Measurements from ENCODE around the gene FKBP5. TPM values are rescaled to one million over a fixed set of nuclear protein-coding genes. Genes with fewer than 3 reads are reported as not detected.

The FKBP5 gene
- total and polyA plus RNA-seq, 10 of the 15 experiments (the other 5 are each of a cell fraction or from before 2014, with no cell fraction given) = 29.0 to 123 (median 62.3) TPM

Small RNA genes lying within 50 kb of the gene (microRNA-seq; reads per million reads assigned to microRNA genes)
- gene MIR5690 = 22.6 reads per million, percentile 58 among the genes with 10 or more reads in this experiment

Small RNA genes lying within 50 kb of the gene (small RNA-seq; reads per million reads assigned to genes)
- gene MIR5690 (0.39 reads per million, percentile 3 among the genes with 10 or more reads in this experiment), gene RF00561 (not detected)

Other genes starting within 250 kb of the FKBP5 start
Only the 7 nearest of the 10 such genes appear.
- gene TEAD3, start 191.8 kb downstream of the FKBP5 start, total RNA-seq (2014; rRNA removed) = not detected in 2 replicates
- gene TEAD3, start 191.8 kb downstream of the FKBP5 start, total RNA-seq (2014; rRNA removed; fragmentation: Illumina TruSeq; extraction: Trizol) = not detected in 2 replicates
- 0.28 TPM in 1 of 2 replicates, not detected in the other for gene TEAD3, start 191.8 kb downstream of the FKBP5 start, total RNA-seq (2021)
- 0.03 TPM in 1 of 2 replicates, not detected in the other for gene TEAD3, start 191.8 kb downstream of the FKBP5 start, polyA plus RNA-seq (2011; rRNA removed)
- not detected in 2 replicates for gene TEAD3, start 191.8 kb downstream of the FKBP5 start, polyA plus RNA-seq (2014; fragmentation: Illumina TruSeq; extraction: Trizol)
- under 1 TPM in 1 of 2 experiments, not detected in 1; 0.02 TPM for gene TEAD3, start 191.8 kb downstream of the FKBP5 start, polyA plus RNA-seq (2014; fragmentation: Nextera tagmentation; extraction: Ambion mirVana)
- 0.04 TPM in 1 of 2 replicates, not detected in the other for gene TEAD3, start 191.8 kb downstream of the FKBP5 start, polyA plus RNA-seq (2014; rRNA removed)
- under 1 TPM; 0.18 to 0.24 TPM for gene TEAD3, start 191.8 kb downstream of the FKBP5 start, polyA plus RNA-seq (2016; fragmentation: Nextera tagmentation; extraction: Ambion mirVana)
- not detected in 2 replicates for gene TULP1, start 176.0 kb downstream of the FKBP5 start, total RNA-seq (2014; rRNA removed)
- gene TULP1, start 176.0 kb downstream of the FKBP5 start, total RNA-seq (2014; rRNA removed; fragmentation: Illumina TruSeq; extraction: Trizol) = not detected in 2 replicates
- gene TULP1, start 176.0 kb downstream of the FKBP5 start, total RNA-seq (2021) = not detected in 2 replicates
- not detected in 2 replicates for gene TULP1, start 176.0 kb downstream of the FKBP5 start, polyA plus RNA-seq (2011; rRNA removed)
- not detected in 2 replicates for gene TULP1, start 176.0 kb downstream of the FKBP5 start, polyA plus RNA-seq (2014; fragmentation: Illumina TruSeq; extraction: Trizol)
- gene TULP1, start 176.0 kb downstream of the FKBP5 start, polyA plus RNA-seq (2014; fragmentation: Nextera tagmentation; extraction: Ambion mirVana) = not detected
- not detected in 2 replicates for gene TULP1, start 176.0 kb downstream of the FKBP5 start, polyA plus RNA-seq (2014; rRNA removed)
- gene TULP1, start 176.0 kb downstream of the FKBP5 start, polyA plus RNA-seq (2016; fragmentation: Nextera tagmentation; extraction: Ambion mirVana) = not detected
- gene ARMC12, start 48.1 kb upstream of the FKBP5 start, total RNA-seq (2014; rRNA removed) = 0.45 and 0.49 TPM in 2 replicates
- 0.40 and 0.46 TPM in 2 replicates for gene ARMC12, start 48.1 kb upstream of the FKBP5 start, total RNA-seq (2014; rRNA removed; fragmentation: Illumina TruSeq; extraction: Trizol)
- gene ARMC12, start 48.1 kb upstream of the FKBP5 start, total RNA-seq (2021) = 0.56 and 1.0 TPM in 2 replicates
- 0.72 and 1.6 TPM in 2 replicates for gene ARMC12, start 48.1 kb upstream of the FKBP5 start, polyA plus RNA-seq (2011; rRNA removed)
- gene ARMC12, start 48.1 kb upstream of the FKBP5 start, polyA plus RNA-seq (2014; fragmentation: Illumina TruSeq; extraction: Trizol) = 0.76 and 0.90 TPM in 2 replicates
- gene ARMC12, start 48.1 kb upstream of the FKBP5 start, polyA plus RNA-seq (2014; fragmentation: Nextera tagmentation; extraction: Ambion mirVana) = 1 to 10 TPM in 1 of 2 experiments, under 1 TPM in 1; 0.68 to 1.5 TPM
- gene ARMC12, start 48.1 kb upstream of the FKBP5 start, polyA plus RNA-seq (2014; rRNA removed) = 1.2 TPM in 2 replicates
- gene ARMC12, start 48.1 kb upstream of the FKBP5 start, polyA plus RNA-seq (2016; fragmentation: Nextera tagmentation; extraction: Ambion mirVana) = under 1 TPM; 0.10 to 0.25 TPM
- 0.49 TPM in 1 of 2 replicates, not detected in the other for gene CLPSL2, start 87.7 kb upstream of the FKBP5 start, total RNA-seq (2014; rRNA removed)
- not detected in 2 replicates for gene CLPSL2, start 87.7 kb upstream of the FKBP5 start, total RNA-seq (2014; rRNA removed; fragmentation: Illumina TruSeq; extraction: Trizol)
- 1.2 and 1.3 TPM in 2 replicates for gene CLPSL2, start 87.7 kb upstream of the FKBP5 start, total RNA-seq (2021)
- not detected in 2 replicates for gene CLPSL2, start 87.7 kb upstream of the FKBP5 start, polyA plus RNA-seq (2011; rRNA removed)
- gene CLPSL2, start 87.7 kb upstream of the FKBP5 start, polyA plus RNA-seq (2014; fragmentation: Illumina TruSeq; extraction: Trizol) = not detected in 2 replicates
- not detected for gene CLPSL2, start 87.7 kb upstream of the FKBP5 start, polyA plus RNA-seq (2014; fragmentation: Nextera tagmentation; extraction: Ambion mirVana)
- gene CLPSL2, start 87.7 kb upstream of the FKBP5 start, polyA plus RNA-seq (2014; rRNA removed) = 0.32 TPM in 1 of 2 replicates, not detected in the other
- not detected for gene CLPSL2, start 87.7 kb upstream of the FKBP5 start, polyA plus RNA-seq (2016; fragmentation: Nextera tagmentation; extraction: Ambion mirVana)
- not detected in 2 replicates for gene CLPSL1, start 92.1 kb upstream of the FKBP5 start, total RNA-seq (2014; rRNA removed)
- not detected in 2 replicates for gene CLPSL1, start 92.1 kb upstream of the FKBP5 start, total RNA-seq (2014; rRNA removed; fragmentation: Illumina TruSeq; extraction: Trizol)
- gene CLPSL1, start 92.1 kb upstream of the FKBP5 start, total RNA-seq (2021) = not detected in 2 replicates
- not detected in 2 replicates for gene CLPSL1, start 92.1 kb upstream of the FKBP5 start, polyA plus RNA-seq (2011; rRNA removed)
- not detected in 2 replicates for gene CLPSL1, start 92.1 kb upstream of the FKBP5 start, polyA plus RNA-seq (2014; fragmentation: Illumina TruSeq; extraction: Trizol)
- not detected for gene CLPSL1, start 92.1 kb upstream of the FKBP5 start, polyA plus RNA-seq (2014; fragmentation: Nextera tagmentation; extraction: Ambion mirVana)
- not detected in 2 replicates for gene CLPSL1, start 92.1 kb upstream of the FKBP5 start, polyA plus RNA-seq (2014; rRNA removed)
- not detected for gene CLPSL1, start 92.1 kb upstream of the FKBP5 start, polyA plus RNA-seq (2016; fragmentation: Nextera tagmentation; extraction: Ambion mirVana)
- not detected in 2 replicates for gene CLPS, start 108.4 kb upstream of the FKBP5 start, total RNA-seq (2014; rRNA removed)
- not detected in 2 replicates for gene CLPS, start 108.4 kb upstream of the FKBP5 start, total RNA-seq (2014; rRNA removed; fragmentation: Illumina TruSeq; extraction: Trizol)
- gene CLPS, start 108.4 kb upstream of the FKBP5 start, total RNA-seq (2021) = 3.5 and 4.7 TPM in 2 replicates
- not detected in 2 replicates for gene CLPS, start 108.4 kb upstream of the FKBP5 start, polyA plus RNA-seq (2011; rRNA removed)
- gene CLPS, start 108.4 kb upstream of the FKBP5 start, polyA plus RNA-seq (2014; fragmentation: Illumina TruSeq; extraction: Trizol) = not detected in 2 replicates
- not detected for gene CLPS, start 108.4 kb upstream of the FKBP5 start, polyA plus RNA-seq (2014; fragmentation: Nextera tagmentation; extraction: Ambion mirVana)
- not detected in 2 replicates for gene CLPS, start 108.4 kb upstream of the FKBP5 start, polyA plus RNA-seq (2014; rRNA removed)
- gene CLPS, start 108.4 kb upstream of the FKBP5 start, polyA plus RNA-seq (2016; fragmentation: Nextera tagmentation; extraction: Ambion mirVana) = not detected
- gene LHFPL5, start 116.4 kb upstream of the FKBP5 start, total RNA-seq (2014; rRNA removed) = 0.11 TPM in 1 of 2 replicates, not detected in the other
- gene LHFPL5, start 116.4 kb upstream of the FKBP5 start, total RNA-seq (2014; rRNA removed; fragmentation: Illumina TruSeq; extraction: Trizol) = not detected in 2 replicates
- not detected in 2 replicates for gene LHFPL5, start 116.4 kb upstream of the FKBP5 start, total RNA-seq (2021)
- gene LHFPL5, start 116.4 kb upstream of the FKBP5 start, polyA plus RNA-seq (2011; rRNA removed) = not detected in 2 replicates
- not detected in 2 replicates for gene LHFPL5, start 116.4 kb upstream of the FKBP5 start, polyA plus RNA-seq (2014; fragmentation: Illumina TruSeq; extraction: Trizol)
- not detected for gene LHFPL5, start 116.4 kb upstream of the FKBP5 start, polyA plus RNA-seq (2014; fragmentation: Nextera tagmentation; extraction: Ambion mirVana)
- not detected in 2 replicates for gene LHFPL5, start 116.4 kb upstream of the FKBP5 start, polyA plus RNA-seq (2014; rRNA removed)
- not detected for gene LHFPL5, start 116.4 kb upstream of the FKBP5 start, polyA plus RNA-seq (2016; fragmentation: Nextera tagmentation; extraction: Ambion mirVana)

Data from GM12878 (cell line).